Hepatocyte (in vitro differentiated cells): ENCODE measurements around the gene SMIM35. TPM values are rescaled to one million over a fixed set of nuclear protein-coding genes. Genes with fewer than 3 reads are reported as not detected.
"Not testable (repeated sequence)": the region's sequence is repeated elsewhere in the genome, so short reads cannot be mapped to it uniquely, and the experiment has no call there.

Experiments
- DNase-seq: peaks from one replicate; pipeline ENCODE4 v3.0.0-alpha.2; 2016; ENCODE audit warnings: low spot score
- H2AFZ ChIP-seq: fragments of 200-600 bp; sonication (generic); 2 replicates; pipeline ENCODE4 v1.6.0; 2016; ENCODE audit warnings: antibody characterized with exemption, mild to moderate bottlenecking
- H3K27ac ChIP-seq: fragments of 200-600 bp; sonication (generic); 2 replicates; pipeline ENCODE4 v1.5.1; 2016; ENCODE audit warnings: mild to moderate bottlenecking
- H3K27me3 ChIP-seq: fragments of 200-600 bp; sonication (generic); 2 replicates; pipeline ENCODE4 v1.6.1; 2016
- H3K36me3 ChIP-seq: fragments of 200-600 bp; sonication (generic); replicated peaks from 2 replicates; pipeline ENCODE4 v1.5.1; 2016; ENCODE audit warnings: low read depth; ENCODE audit not compliant: insufficient read depth
- H3K4me1 ChIP-seq: fragments of 200-600 bp; sonication (generic); 2 replicates; pipeline ENCODE4 v1.5.1; 2016; ENCODE audit warnings: mild to moderate bottlenecking, moderate library complexity; ENCODE audit not compliant: insufficient read depth
- H3K4me2 ChIP-seq: fragments of 200-600 bp; sonication (generic); 2 replicates; pipeline ENCODE4 v1.6.0; 2016
- H3K4me3 ChIP-seq: fragments of 200-600 bp; sonication (generic); 2 replicates; pipeline ENCODE4 v1.5.1; 2016; ENCODE audit warnings: mild to moderate bottlenecking
- H3K79me2 ChIP-seq: fragments of 200-600 bp; sonication (generic); 2 replicates; pipeline ENCODE4 v1.6.0; 2017; ENCODE audit warnings: mild to moderate bottlenecking
- H3K9me2 ChIP-seq: fragments of 200-600 bp; sonication (generic); replicated peaks from 2 replicates; pipeline ENCODE4 v1.6.0; 2017; ENCODE audit warnings: mild to moderate bottlenecking; ENCODE audit not compliant: insufficient read depth
- H3K9me3 ChIP-seq: fragments of 200-600 bp; sonication (generic); 2 replicates; pipeline ENCODE4 v1.5.1; 2016; ENCODE audit warnings: low read depth, mild to moderate bottlenecking
- H4K20me1 ChIP-seq: fragments of 200-600 bp; sonication (generic); 2 replicates; pipeline ENCODE4 v1.6.0; 2016; ENCODE audit warnings: mild to moderate bottlenecking; ENCODE audit not compliant: insufficient read depth, poor library complexity, severe bottlenecking
- EZH2 ChIP-seq: fragments of 200-600 bp; sonication (generic); IDR thresholded peaks from 2 replicates; pipeline ENCODE4 v1.6.1; 2016; ENCODE audit warnings: antibody characterized with exemption, mild to moderate bottlenecking, borderline replicate concordance
- EZH2phosphoT487 ChIP-seq: fragments of 200-600 bp; sonication (generic); IDR thresholded peaks from one replicate; pipeline ENCODE4 v1.6.1; 2018; ENCODE audit warnings: antibody characterized with exemption, mild to moderate bottlenecking, low read depth, moderate library complexity; ENCODE audit not compliant: unreplicated experiment, severe bottlenecking
- WGBS: methylation state at CpG from one replicate; pipeline ENCODE4 v1.1.6; 2016; ENCODE audit warnings: low lambda C conversion rate; ENCODE audit errors: missing lambda C conversion rate; 5-methylcytosine and 5-hydroxymethylcytosine counted together
- polyA plus RNA-seq: library from polyadenylated mRNA; unstranded; fragments of >200 nt; fragmentation: Nextera tagmentation; extraction: Ambion mirVana; gene quantifications from 2 replicates; pipeline ENCODE4 v1.2.1, GENCODE V29; 2016
- total RNA-seq: library from RNA; depleted of rRNA; stranded (reverse); fragments of >200 nt; gene quantifications from 2 replicates; pipeline ENCODE4 v1.2.3, GENCODE V29; 2014
- TF ChIP-seq, protein P1 (sequence below): fragments of 200-600 bp; sonication (generic); IDR thresholded peaks from 2 replicates; pipeline ENCODE4 v1.5.1; 2016; ENCODE audit warnings: antibody characterized with exemption, mild to moderate bottlenecking; ENCODE audit not compliant: poor library complexity

The SMIM35 gene
- total and polyA plus RNA-seq, 2 experiments from 2014 or later: 0.03 TPM; not detected in 1

DNA sequence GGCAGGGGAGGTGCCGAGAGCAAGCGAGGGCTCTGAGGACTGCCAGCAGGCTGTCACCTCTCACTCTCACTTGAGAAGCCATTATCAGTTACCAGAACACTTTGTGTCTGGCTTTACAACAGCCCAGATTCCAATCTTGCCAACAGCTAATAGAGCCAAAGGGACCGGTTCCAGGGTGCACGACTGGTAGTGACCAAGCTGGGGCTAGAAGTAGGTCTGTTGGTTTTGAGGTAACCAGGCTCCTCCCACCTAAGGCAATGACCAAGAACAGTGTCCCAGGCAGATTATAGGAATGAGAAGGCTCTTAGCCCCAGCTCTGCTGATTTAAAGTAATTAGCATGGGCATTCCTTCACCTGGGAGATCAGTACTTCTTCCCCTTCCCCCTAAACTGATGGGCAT, 107.8 kb downstream of the SMIM35 start:
- H3K27ac ChIP-seq: no peak overlapping the region

DNA sequence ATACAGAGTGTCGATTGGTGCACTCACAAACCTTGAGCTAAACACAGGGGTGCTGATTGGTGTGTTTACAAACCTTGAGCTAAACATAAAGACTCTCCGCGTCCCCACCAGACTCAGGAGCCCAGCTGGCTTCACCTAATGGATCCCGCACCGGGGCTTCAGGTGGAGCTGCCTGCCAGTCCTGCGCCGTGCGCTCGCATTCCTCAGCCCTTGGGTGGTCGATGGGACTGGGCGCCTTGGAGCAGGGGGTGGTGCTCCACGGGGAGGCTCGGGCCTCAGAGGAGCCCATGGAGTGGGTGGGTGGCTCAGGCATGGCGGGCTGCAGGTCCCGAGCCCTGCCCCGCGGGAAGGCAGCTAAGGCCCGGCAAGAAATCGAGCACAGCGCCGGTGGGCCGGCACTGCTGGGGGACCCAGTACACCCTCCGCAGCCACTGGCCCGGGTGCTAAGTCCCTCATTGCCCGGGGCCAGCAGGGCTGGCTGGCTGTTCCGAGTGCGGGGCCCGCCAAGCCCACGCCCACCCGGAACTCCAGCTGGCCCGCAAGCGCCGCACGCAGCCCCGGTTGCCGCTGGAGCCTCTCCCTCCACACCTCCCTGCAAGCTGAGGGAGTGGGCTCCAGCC, 108.4 kb downstream of the SMIM35 start:
- not testable (repeated sequence) for H2AFZ ChIP-seq, H3K27ac ChIP-seq, DNase-seq, H3K36me3 ChIP-seq, H3K79me2 ChIP-seq, H3K9me2 ChIP-seq, H3K4me1 ChIP-seq, H4K20me1 ChIP-seq, H3K9me3 ChIP-seq, H3K4me2 ChIP-seq, H3K4me3 ChIP-seq, H3K27me3 ChIP-seq
- WGBS: 94% methylated on average over 26 of the region's 36 CpGs

More for the DNA sequence above, 107.8 kb downstream of the SMIM35 start:
- no peak for TF ChIP-seq EZH2phosphoT487
- no peak for TF ChIP-seq EZH2
- TF ChIP-seq, protein P1, sequence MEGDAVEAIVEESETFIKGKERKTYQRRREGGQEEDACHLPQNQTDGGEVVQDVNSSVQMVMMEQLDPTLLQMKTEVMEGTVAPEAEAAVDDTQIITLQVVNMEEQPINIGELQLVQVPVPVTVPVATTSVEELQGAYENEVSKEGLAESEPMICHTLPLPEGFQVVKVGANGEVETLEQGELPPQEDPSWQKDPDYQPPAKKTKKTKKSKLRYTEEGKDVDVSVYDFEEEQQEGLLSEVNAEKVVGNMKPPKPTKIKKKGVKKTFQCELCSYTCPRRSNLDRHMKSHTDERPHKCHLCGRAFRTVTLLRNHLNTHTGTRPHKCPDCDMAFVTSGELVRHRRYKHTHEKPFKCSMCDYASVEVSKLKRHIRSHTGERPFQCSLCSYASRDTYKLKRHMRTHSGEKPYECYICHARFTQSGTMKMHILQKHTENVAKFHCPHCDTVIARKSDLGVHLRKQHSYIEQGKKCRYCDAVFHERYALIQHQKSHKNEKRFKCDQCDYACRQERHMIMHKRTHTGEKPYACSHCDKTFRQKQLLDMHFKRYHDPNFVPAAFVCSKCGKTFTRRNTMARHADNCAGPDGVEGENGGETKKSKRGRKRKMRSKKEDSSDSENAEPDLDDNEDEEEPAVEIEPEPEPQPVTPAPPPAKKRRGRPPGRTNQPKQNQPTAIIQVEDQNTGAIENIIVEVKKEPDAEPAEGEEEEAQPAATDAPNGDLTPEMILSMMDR: no peak
- Histone ChIP-seq H3K4me2 (no peak overlapping the region), H3K9me2 (no peaks in the 10 kb centered on the region), H3K9me3 (no peaks in the 10 kb centered on the region), H3K36me3 (no peaks in the 10 kb centered on the region), H3K4me1 (no peaks in the 10 kb centered on the region), H3K4me3 (no peak overlapping the region), H4K20me1 (no peaks in the 10 kb centered on the region), H3K27me3 (no peaks in the 10 kb centered on the region), H2AFZ (no peak overlapping the region), H3K79me2 (no peaks in the 10 kb centered on the region)
- no peak for DNase-seq
- WGBS: 61% methylated on average over 4 of the region's 4 CpGs

DNA sequence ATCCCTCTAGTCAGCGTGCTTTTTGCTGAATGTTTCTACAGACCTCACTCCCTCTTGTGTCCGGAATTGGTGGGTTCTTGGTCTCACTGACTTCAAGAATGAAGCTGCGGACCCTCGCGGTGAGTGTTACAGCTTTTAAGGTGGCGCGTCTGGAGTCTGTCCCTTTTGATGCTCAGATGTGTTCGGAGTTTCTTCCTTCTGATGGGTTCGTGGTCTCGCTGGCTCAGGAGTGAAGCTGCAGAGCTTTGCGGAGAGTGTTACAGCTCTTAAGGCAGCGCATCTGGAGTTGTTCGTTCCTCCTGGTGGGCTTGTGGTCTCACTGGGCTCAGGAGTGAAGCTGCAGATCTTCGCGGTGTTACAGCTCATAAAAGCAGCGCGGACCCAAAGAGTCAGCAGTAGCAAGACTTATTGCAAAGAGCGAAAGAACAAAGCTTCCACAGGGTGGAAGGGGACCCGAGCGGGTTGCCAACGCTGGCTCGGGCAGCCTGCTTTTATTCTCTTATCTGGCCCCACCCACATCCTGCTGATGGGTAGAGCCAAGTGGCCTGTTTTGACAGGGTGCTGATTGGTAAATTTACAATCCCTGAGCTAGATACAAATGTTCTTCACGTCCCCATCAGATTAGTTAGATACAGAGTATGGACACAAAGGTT, 109.0 kb downstream of the SMIM35 start:
- not testable (repeated sequence) for H3K36me3 ChIP-seq, H2AFZ ChIP-seq, H3K4me2 ChIP-seq, H3K4me3 ChIP-seq, DNase-seq, H3K27me3 ChIP-seq, H3K79me2 ChIP-seq, H3K9me2 ChIP-seq, H4K20me1 ChIP-seq, H3K4me1 ChIP-seq, H3K9me3 ChIP-seq, H3K27ac ChIP-seq
- WGBS: 87% methylated on average over 23 of the region's 23 CpGs

DNA sequence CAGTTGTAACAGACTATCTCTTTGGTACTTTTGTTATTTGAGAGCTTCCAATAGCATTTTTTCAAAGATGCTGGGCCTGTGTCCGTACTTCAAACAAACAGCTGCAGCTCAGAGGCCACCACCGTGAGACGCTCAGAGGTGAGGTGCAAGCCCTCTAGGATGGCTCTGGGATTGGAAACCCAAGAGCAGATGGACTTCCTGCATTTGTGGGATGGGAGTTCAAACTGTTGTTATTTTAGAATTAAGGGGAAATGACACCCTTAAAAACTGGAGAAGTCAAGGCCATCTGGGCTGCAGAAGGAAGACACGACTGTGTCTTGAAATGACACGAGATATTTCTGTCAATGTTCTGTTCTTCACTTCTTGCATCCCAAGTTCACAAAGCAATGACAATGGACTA, 109.7 kb downstream of the SMIM35 start:
- H3K79me2 ChIP-seq: no peaks in the 10 kb centered on the region
- H3K4me2 ChIP-seq: no peak overlapping the region
- no peak overlapping the region for H3K27ac ChIP-seq
- TF ChIP-seq, protein P1: no peak
- no peak for TF ChIP-seq EZH2
- TF ChIP-seq EZH2phosphoT487: no peak
- no peaks in the 10 kb centered on the region for H3K36me3 ChIP-seq
- H2AFZ ChIP-seq: no peak overlapping the region
- H4K20me1 ChIP-seq: no peaks in the 10 kb centered on the region
- DNase-seq: no peak
- H3K9me2 ChIP-seq: no peaks in the 10 kb centered on the region
- WGBS: 90% methylated on average over 5 of the region's 5 CpGs
- peaks cover 9% of the 10 kb centered on the region for H3K4me1 ChIP-seq
- H3K4me3 ChIP-seq: no peak overlapping the region
- H3K9me3 ChIP-seq: no peaks in the 10 kb centered on the region
- H3K27me3 ChIP-seq: no peaks in the 10 kb centered on the region
